ENCODE results near the gene TMEM233. TPM values are rescaled to one million over a fixed set of nuclear protein-coding genes. Genes with fewer than 3 reads are reported as not detected.

Gene TMEM233
- total RNA-seq, 1 experiment from 2014 or later: 0.48 TPM

DNA sequence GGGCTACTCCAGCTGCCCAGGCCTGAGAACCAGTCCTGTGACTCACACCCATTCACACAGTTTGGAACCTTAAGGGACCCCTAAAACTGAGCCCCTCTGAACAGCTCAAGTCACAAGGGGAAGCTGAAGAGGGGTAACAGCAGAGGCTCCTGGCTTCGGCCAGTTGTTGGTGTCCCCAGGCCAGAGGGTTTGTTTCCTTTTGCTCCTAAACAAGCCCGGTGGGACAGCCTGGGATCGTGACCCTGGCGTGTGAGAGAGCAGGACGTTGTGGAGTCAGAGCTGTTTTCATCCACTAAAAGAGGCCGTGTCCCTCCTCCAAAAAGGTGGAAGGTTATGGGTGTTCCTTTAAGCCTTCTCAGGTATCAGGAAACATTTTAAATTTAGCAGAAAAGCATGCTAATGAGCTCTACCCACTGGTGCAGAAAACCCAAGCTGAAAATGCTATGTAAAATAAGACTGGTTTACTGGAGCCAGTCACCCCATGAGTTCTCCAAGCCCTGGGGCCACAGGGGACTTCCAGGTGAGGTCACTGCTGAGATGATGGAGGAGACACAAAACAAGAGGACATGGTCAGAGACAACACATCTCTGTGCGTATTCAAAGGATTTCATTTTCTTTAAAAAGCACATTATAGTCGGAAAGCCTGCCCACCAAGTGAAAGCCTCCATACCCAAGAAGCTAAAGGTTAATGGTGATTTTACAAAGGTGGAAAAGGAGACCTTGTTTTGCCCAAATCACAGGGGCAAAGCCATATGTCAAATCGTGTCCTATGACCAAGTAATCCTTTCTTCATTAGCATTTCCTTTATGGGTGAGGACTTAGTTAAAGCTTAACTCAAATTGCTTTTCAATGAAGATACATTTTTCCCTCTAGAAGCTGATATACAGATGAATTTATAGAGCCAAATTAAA, 88.4 kb downstream of the TMEM233 start:
- no peak for DNase-seq (ENCODE audit: low read depth)

GRCh38 chr12:119682639-119683252, 89.2 kb downstream of the TMEM233 start:
- DNase-seq (ENCODE audit: low read depth): no peak

- peak; percentile 63 for DNase-seq (ENCODE audit: low read depth)
Observed at GRCh38 chr12:119683413-119683812, 89.8 kb downstream of the TMEM233 start.

DNA sequence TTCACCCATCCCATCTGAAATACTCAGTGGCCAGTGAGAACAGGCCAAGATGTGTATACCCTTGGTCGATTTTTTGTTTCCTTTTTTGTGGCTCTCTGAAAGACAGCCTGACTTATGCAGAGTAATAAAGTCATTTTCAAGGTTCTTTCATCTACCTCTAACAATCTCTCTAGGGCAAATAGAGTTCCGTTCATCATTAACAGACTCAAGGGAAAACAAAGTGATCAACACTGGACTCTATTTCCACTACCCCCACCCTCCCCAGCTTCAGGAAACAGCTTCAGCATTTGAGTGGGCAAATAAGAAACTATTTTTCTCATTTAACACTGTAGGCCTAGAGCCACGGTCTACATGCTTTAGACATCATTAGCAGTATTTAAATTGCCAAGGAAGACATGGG, 90.2 kb downstream of the TMEM233 start:
- no peak for DNase-seq (ENCODE audit: low read depth)

DNA sequence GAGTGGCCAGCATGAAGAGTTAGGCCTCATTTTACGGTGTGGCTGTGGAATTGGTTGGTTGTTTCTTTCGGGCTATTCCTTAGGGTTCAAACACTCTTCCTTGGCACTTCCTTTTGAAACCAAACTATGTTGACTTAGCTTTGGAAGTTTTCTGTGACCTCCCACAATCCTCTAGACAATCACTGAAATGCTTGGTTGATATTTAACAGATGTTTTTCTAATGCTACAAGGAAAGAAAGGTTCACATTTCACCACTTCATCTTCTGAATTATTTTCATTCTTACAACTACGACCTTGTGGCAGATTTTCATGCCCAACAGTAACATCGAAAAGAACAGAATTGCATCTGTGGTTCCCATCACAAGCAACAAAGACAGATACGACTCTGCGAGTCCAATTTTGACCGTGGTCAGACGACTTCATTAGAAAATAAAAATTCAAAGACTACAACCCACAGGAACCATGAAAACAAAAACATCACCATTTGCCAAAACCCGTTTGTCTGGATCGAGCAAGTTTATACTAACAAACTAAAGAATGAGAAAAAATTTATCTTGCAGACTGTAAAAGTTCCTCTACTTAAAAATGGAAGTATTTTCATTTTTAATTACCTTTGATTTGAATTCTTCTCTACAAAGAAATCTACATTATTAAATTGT, 91.3 kb downstream of the TMEM233 start:
- no peak for DNase-seq (ENCODE audit: low read depth)

GRCh38 chr12:119685375-119685774, 91.8 kb downstream of the TMEM233 start:
- no peak for DNase-seq (ENCODE audit: low read depth)

DNA sequence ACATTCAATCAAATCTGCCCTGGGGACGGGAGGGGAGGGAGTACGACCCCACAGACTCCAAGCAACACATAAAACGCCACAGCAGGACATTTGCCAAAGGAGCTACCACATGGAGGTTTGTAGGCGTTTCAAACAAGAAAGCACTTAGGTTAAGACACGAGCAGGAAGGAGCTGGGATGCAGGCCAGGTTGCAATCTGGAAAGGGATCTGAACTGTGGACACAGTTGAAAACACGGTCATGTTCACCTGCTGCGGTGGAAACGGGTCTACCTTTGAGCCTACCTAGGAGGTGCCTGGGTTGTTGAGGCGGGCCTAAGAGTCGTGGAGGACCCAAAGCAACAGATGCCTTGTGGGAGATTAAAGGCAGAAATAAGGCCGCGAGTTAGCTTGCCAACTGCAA, 92.8 kb downstream of the TMEM233 start:
- DNase-seq (ENCODE audit: low read depth): no peak

GRCh38 chr12:119686776-119687175, 93.2 kb downstream of the TMEM233 start:
- DNase-seq (ENCODE audit: low read depth): no peak

DNA sequence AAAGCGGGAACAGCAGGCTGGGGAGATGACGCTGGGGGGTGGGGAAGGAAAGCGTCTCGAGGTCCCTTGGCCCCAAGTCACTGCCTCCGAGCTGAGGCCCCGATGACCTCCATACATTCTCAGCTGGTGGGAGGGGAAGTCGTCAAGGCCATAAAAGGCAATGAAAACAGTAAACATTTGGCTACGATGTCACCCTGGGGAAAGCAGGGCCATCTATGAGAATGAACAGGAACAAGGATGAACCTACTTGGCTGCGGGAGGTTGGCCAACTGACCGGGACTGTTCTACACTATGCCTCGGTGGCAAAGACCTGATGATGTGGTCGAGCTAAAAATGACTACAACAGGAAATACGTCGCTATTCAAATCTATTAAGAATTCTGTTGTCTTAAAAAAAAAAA, 93.8 kb downstream of the TMEM233 start:
- no peak for DNase-seq (ENCODE audit: low read depth)

- no peak for DNase-seq (ENCODE audit: low read depth)
Observed at GRCh38 chr12:119687879-119688278, 94.3 kb downstream of the TMEM233 start.

- no peak for DNase-seq (ENCODE audit: low read depth)
Observed at GRCh38 chr12:119689935-119690500, 96.4 kb downstream of the TMEM233 start.

DNA sequence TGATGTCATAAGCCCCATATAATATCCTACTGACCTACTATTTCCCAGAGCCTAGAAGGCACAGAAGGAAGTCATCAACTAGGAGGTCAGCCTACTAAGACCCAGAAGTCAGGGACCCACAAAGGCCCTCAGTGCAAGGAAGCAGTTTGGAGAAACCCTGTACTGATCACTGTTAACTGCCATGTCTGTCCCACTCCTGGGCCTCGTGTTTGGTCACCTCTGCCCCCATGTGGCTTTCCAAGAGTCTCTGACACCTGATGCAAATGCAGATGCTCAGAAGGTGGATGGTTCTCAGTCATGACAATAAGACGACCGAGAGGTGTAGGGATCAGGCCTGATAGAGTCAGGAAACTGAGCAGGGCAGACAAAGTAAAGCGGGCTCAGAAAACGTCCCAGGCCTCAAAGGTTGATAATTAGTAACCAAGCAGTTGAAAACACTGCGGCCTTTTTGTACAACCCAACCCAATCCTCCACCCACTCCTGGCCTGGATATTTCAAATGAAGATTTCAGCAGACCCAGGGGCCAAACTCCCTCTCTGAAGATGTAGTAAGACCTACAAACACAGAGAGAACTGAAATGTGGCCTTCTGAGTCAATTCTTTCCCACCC, 97.7 kb downstream of the TMEM233 start:
- DNase-seq (ENCODE audit: low read depth): no peak

GRCh38 chr12:119692410-119692809, 98.8 kb downstream of the TMEM233 start:
- peak; percentile 66 for DNase-seq (ENCODE audit: low read depth)

Other genes starting within 250 kb of the TMEM233 start
- gene PRKAB1, start 74.4 kb downstream of the TMEM233 start, total RNA-seq (2014; rRNA removed; shearing (Covaris generic)): 12.7 and 15.0 TPM in 2 replicates

All from RPMI7951 (cell line).